Mesenchymal stem cell (in vitro differentiated cells and primary cell): ENCODE data around the gene TM4SF20.
A peak's percentile ranks its signal among the peaks of the same experiment; 100 is the strongest.

ENCODE experiments used
- DNase-seq: peaks from one replicate; pipeline ENCODE4 v3.0.0-alpha.2; 2013
- H2AFZ ChIP-seq: one replicate; pipeline ENCODE4 v1.6.1; 2013; ENCODE audit warnings: low read depth, mild to moderate bottlenecking, control low read depth, inconsistent platforms, low read length, moderate library complexity
- H2AK5ac ChIP-seq: 2 replicates; pipeline ENCODE4 v1.6.1; 2013; ENCODE audit warnings: low read length, moderate library complexity, mild to moderate bottlenecking, inconsistent platforms; ENCODE audit not compliant: severe bottlenecking
- H2BK120ac ChIP-seq: one replicate; pipeline ENCODE4 v1.6.1; 2013; ENCODE audit warnings: low read depth, mild to moderate bottlenecking, inconsistent platforms, low read length, moderate library complexity
- H2BK12ac ChIP-seq, 2 experiments: one replicate each; pipeline ENCODE4 v1.6.1; 2013; ENCODE audit warnings: inconsistent platforms in 2 of 2, low read length in 2 of 2, mild to moderate bottlenecking in 2 of 2, moderate library complexity in 2 of 2, control low read depth in 1 of 2
- H2BK15ac ChIP-seq: one replicate; pipeline ENCODE4 v1.6.1; 2013; ENCODE audit warnings: mild to moderate bottlenecking, low read depth, inconsistent platforms; ENCODE audit not compliant: poor library complexity, severe bottlenecking
- H2BK5ac ChIP-seq: 2 replicates; pipeline ENCODE4 v1.6.1; 2013; ENCODE audit warnings: low read depth, mild to moderate bottlenecking, low read length, control low read depth, inconsistent platforms; ENCODE audit not compliant: poor library complexity, severe bottlenecking
- H3K14ac ChIP-seq, 2 experiments: one replicate each; pipeline ENCODE4 v1.6.1; 2013; ENCODE audit warnings: inconsistent platforms in 2 of 2, low read length in 2 of 2, control low read depth in 1 of 2, mild to moderate bottlenecking in 1 of 2, moderate library complexity in 1 of 2
- H3K18ac ChIP-seq, 2 experiments: one replicate each; pipeline ENCODE4 v1.6.1; 2013; ENCODE audit warnings: inconsistent platforms in 2 of 2, low read length in 2 of 2, control low read depth in 1 of 2, low read depth in 1 of 2, mild to moderate bottlenecking in 1 of 2
- H3K23ac ChIP-seq, 2 experiments: one replicate each; pipeline ENCODE4 v1.6.1; 2013; ENCODE audit warnings: inconsistent platforms in 2 of 2, low read length in 2 of 2, mild to moderate bottlenecking in 2 of 2, moderate library complexity in 2 of 2, control low read depth in 1 of 2
- H3K27ac ChIP-seq: 2 replicates; pipeline ENCODE4 v1.5.1; 2013; ENCODE audit warnings: mild to moderate bottlenecking, moderate library complexity, low read length, control low read depth, inconsistent platforms; ENCODE audit not compliant: poor library complexity, severe bottlenecking
- H3K27me3 ChIP-seq, 2 experiments: 2 replicates each; pipeline versions ENCODE4 v1.6.1 to v1.7.0; 2013; ENCODE audit warnings: low read length in 2 of 2, mild to moderate bottlenecking in 2 of 2, moderate library complexity in 2 of 2, control low read depth in 1 of 2, inconsistent platforms in 1 of 2; ENCODE audit not compliant: control insufficient read depth in 1 of 2, insufficient read depth in 1 of 2
- H3K36me3 ChIP-seq, 2 experiments: 2 replicates each; pipeline versions ENCODE4 v1.6.1 to v1.7.0; 2013; ENCODE audit warnings: low read length in 2 of 2, control low read depth in 1 of 2, inconsistent platforms in 1 of 2, low read depth in 1 of 2, mild to moderate bottlenecking in 1 of 2; ENCODE audit not compliant: insufficient read depth in 2 of 2, control insufficient read depth in 1 of 2
- H3K4ac ChIP-seq, 2 experiments: one replicate each; pipeline ENCODE4 v1.6.1; 2013; ENCODE audit warnings: inconsistent platforms in 2 of 2, low read length in 2 of 2, mild to moderate bottlenecking in 2 of 2, moderate library complexity in 2 of 2, control low read depth in 1 of 2, low read depth in 1 of 2
- H3K4me1 ChIP-seq: 2 replicates; pipeline ENCODE4 v1.6.1; 2013; ENCODE audit warnings: low read depth, low read length, control low read depth; ENCODE audit not compliant: control insufficient read depth, insufficient read depth
- H3K4me2 ChIP-seq: 2 replicates; pipeline ENCODE4 v1.6.1; 2013; ENCODE audit warnings: low read length, mild to moderate bottlenecking, inconsistent platforms; ENCODE audit not compliant: poor library complexity, severe bottlenecking
- H3K4me3 ChIP-seq, 2 experiments: 2 replicates each; pipeline versions ENCODE4 v1.5.1 to v1.7.0; 2013; ENCODE audit warnings: low read length in 2 of 2, mild to moderate bottlenecking in 2 of 2, control low read depth in 1 of 2, low read depth in 1 of 2; ENCODE audit not compliant: insufficient read depth in 1 of 2
- H3K79me1 ChIP-seq: replicated peaks from 2 replicates; pipeline ENCODE4 v1.6.1; 2013; ENCODE audit warnings: mild to moderate bottlenecking, control low read depth, low read length, inconsistent platforms; ENCODE audit not compliant: poor library complexity, severe bottlenecking
- H3K9ac ChIP-seq: 2 replicates; pipeline ENCODE4 v1.7.0; 2013; ENCODE audit warnings: mild to moderate bottlenecking, low read length, moderate library complexity
- H3K9me3 ChIP-seq: 2 replicates; pipeline ENCODE4 v1.7.0; 2013; ENCODE audit warnings: mild to moderate bottlenecking, low read length; ENCODE audit not compliant: control insufficient read depth
- H4K8ac ChIP-seq: one replicate; pipeline ENCODE4 v1.6.1; 2013; ENCODE audit warnings: inconsistent platforms, mild to moderate bottlenecking, low read length, moderate library complexity
- H4K91ac ChIP-seq: one replicate; pipeline ENCODE4 v1.6.1; 2013; ENCODE audit warnings: mild to moderate bottlenecking, low read length, inconsistent platforms
- WGBS: methylation state at CpG from one replicate; pipeline ENCODE4 v1.1.7; 2013; ENCODE audit warnings: mixed read lengths; 5-methylcytosine and 5-hydroxymethylcytosine counted together

TM4SF20 gene

DNA sequence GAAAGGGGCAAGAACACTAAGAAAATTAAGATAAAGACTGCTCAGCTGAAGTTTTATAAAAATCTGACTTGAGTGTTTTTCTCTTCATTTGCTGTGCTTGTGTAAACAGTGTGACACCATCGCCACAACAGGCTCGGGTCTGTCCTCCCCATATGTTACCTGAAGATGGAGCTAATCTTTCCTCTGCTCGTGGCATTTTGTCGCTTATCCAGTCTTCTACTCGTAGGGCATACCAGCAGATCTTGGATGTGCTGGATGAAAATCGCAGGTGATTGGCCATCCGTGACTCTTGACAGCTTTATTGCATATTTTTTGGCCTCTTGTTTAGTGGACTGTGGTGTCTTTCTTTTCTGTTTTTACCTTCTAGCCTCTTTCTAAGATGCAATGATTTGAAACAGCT lies 32.0 kb downstream of the TM4SF20 start:
- H3K27me3 ChIP-seq, result no peaks in the 10 kb centered on the region
- H2AK5ac ChIP-seq, result no peak overlapping the region
- no peak overlapping the region for H2BK120ac ChIP-seq
- H3K18ac ChIP-seq, result no peak overlapping the region
- H3K27ac ChIP-seq, result no peak overlapping the region
- H3K14ac ChIP-seq, result no peak overlapping the region
- no peak overlapping the region for H3K4ac ChIP-seq
- H2AFZ ChIP-seq, result no peak overlapping the region
- H3K4me2 ChIP-seq, result no peak overlapping the region
- 84% methylated on average over 5 of the region's 7 CpGs for WGBS
- H3K9me3 ChIP-seq, result no peaks in the 10 kb centered on the region
- peak overlapping the region in 1 of 2 experiments; percentile 21 for H2BK12ac ChIP-seq
- H3K9ac ChIP-seq, result no peak overlapping the region
- DNase-seq, result no peak
- no peak overlapping the region for H3K23ac ChIP-seq
- no peak overlapping the region for H2BK15ac ChIP-seq
- peaks cover 0 to 76% of the 10 kb centered on the region in 2 experiments for H3K36me3 ChIP-seq
- H4K8ac ChIP-seq, result no peak overlapping the region
- H3K4me1 ChIP-seq, result no peaks in the 10 kb centered on the region
- no peak overlapping the region for H3K4me3 ChIP-seq
- H3K79me1 ChIP-seq, result peaks cover 8% of the 10 kb centered on the region
- no peak overlapping the region for H2BK5ac ChIP-seq
- no peak overlapping the region for H4K91ac ChIP-seq

DNA sequence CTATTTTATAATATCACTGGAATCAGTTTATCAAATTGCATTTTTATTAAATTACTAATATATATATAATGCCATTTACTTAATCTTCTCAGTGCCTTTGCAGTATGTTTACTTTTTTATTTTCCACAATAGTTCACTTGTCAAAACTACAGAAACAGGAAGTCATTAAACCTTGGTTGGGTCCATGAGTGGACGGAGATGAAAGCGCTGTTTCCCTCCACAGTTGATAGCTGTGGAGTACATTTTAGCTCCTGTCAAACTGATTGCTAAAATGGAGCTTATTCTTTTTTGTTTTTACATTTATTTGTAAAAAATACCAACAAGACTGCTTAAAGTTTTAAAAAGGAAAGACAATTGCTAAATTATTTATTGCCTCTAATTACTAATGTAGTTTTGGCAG lies 34.9 kb downstream of the TM4SF20 start:
- H3K9me3 ChIP-seq, result no peaks in the 10 kb centered on the region
- H3K9ac ChIP-seq, result no peak overlapping the region
- DNase-seq, result no peak
- no peak overlapping the region for H2BK12ac ChIP-seq
- H3K4me3 ChIP-seq, result no peak overlapping the region
- no peak overlapping the region for H2BK120ac ChIP-seq
- no peak overlapping the region for H3K23ac ChIP-seq
- no peak overlapping the region for H2BK5ac ChIP-seq
- H4K8ac ChIP-seq, result no peak overlapping the region
- H3K4ac ChIP-seq, result no peak overlapping the region
- no peak overlapping the region for H3K4me2 ChIP-seq
- no peak overlapping the region for H2AK5ac ChIP-seq
- H2AFZ ChIP-seq, result no peak overlapping the region
- H3K4me1 ChIP-seq, result peaks cover 2% of the 10 kb centered on the region
- no peaks in the 10 kb centered on the region for H3K27me3 ChIP-seq
- no peak overlapping the region for H3K18ac ChIP-seq
- no peak overlapping the region for H3K14ac ChIP-seq
- no peak overlapping the region for H3K27ac ChIP-seq
- WGBS, result no CpG with 5 or more reads among the region's 2 CpGs
- H4K91ac ChIP-seq, result no peak overlapping the region
- no peak overlapping the region for H2BK15ac ChIP-seq
- peaks cover 0 to 85% of the 10 kb centered on the region in 2 experiments for H3K36me3 ChIP-seq
- peaks cover 4% of the 10 kb centered on the region for H3K79me1 ChIP-seq

DNA sequence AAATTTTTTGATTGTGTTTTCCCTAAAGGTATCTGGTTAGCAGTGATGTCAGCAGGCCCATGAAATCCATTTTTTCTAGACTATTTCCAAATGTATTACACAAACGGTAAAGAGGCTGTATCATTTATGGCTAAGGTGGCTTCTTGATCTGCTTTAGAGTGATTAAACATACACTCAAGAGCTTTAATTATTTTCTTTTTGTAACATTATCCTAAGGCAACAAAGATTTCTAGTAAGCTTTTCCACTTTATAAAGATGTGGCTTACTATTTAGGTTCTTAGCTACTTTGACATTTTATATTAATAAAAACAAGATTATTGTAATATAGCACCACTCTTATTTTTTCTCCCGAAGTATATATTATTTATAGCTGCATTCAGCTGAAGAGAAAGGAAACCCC lies 37.6 kb downstream of the TM4SF20 start:
- Histone ChIP-seq H3K4me1 (peaks cover 7% of the 10 kb centered on the region), H2BK12ac (no peak overlapping the region), H3K27me3 (no peaks in the 10 kb centered on the region), H4K91ac (no peak overlapping the region), H3K4ac (no peak overlapping the region), H2BK15ac (no peak overlapping the region), H3K23ac (no peak overlapping the region), H3K18ac (no peak overlapping the region), H3K4me3 (no peak overlapping the region), H2AFZ (no peak overlapping the region), H3K4me2 (no peak overlapping the region), H4K8ac (no peak overlapping the region), H2BK120ac (no peak overlapping the region), H3K9ac (no peak overlapping the region), H2BK5ac (no peak overlapping the region), H2AK5ac (no peak overlapping the region), H3K36me3 (peaks cover 0 to 78% of the 10 kb centered on the region in 2 experiments), H3K27ac (no peak overlapping the region), H3K9me3 (no peaks in the 10 kb centered on the region), H3K79me1 (peaks cover 1% of the 10 kb centered on the region), H3K14ac (no peak overlapping the region)
- no peak for DNase-seq
- no CpG with 5 or more reads among the region's 2 CpGs for WGBS

DNA sequence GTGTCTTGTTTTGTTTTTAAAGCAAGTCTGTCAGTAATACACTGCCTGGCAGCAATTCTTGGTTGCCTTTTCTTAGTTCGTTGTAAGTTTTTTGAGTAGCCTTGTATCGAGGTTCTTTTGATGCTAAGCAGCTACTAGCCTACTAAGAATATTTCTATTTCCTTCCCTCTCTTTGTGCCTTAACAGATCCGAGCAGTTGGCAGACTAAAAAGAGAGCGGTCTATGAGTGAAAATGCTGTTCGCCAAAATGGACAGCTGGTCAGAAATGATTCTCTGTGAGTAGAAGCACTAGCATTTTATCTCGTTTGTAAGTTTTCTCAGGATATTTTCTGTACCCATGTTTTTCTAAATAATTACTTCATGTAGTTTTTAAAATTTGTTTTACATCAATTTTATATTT lies 39.0 kb downstream of the TM4SF20 start:
- no peak overlapping the region for H3K4ac ChIP-seq
- no peak overlapping the region for H2BK120ac ChIP-seq
- WGBS, result no CpG with 5 or more reads among the region's 6 CpGs

More for the DNA sequence above, 39.0 kb downstream of the TM4SF20 start:
- Histone ChIP-seq H3K79me1 (no peaks in the 10 kb centered on the region), H2BK5ac (no peak overlapping the region), H4K8ac (no peak overlapping the region), H3K23ac (no peak overlapping the region), H2AFZ (no peak overlapping the region), H4K91ac (no peak overlapping the region), H3K27me3 (no peaks in the 10 kb centered on the region), H3K4me1 (peaks cover 7% of the 10 kb centered on the region), H2BK12ac (no peak overlapping the region), H3K4me2 (no peak overlapping the region), H2BK15ac (no peak overlapping the region), H3K18ac (no peak overlapping the region), H3K14ac (no peak overlapping the region), H3K9me3 (no peaks in the 10 kb centered on the region), H3K9ac (no peak overlapping the region), H2AK5ac (peak overlapping the region; percentile 19), H3K27ac (peak overlapping the region; percentile 61), H3K4me3 (no peak overlapping the region), H3K36me3 (peaks cover 0 to 78% of the 10 kb centered on the region in 2 experiments)
- DNase-seq, result no peak
